IMR-90 (cell line): ENCODE data around the gene STARD7. TPM values are rescaled to one million over a fixed set of nuclear protein-coding genes. Genes with fewer than 3 reads are reported as not detected.

Experiments used
- ATAC-seq: fragments of 200-7000 bp; cut with Tn5 transposase; 2 replicates; pipeline ENCODE4 v1.9.1; 2020; ENCODE audit warnings: low read depth, mild to moderate bottlenecking, moderate library complexity
- BruUV-seq: library from RNA; stranded (reverse); fragments of 400-500 nt; replicated peaks from 2 replicates; lab custom pipeline; 2021; lab: Mats Ljungman, UMichigan
- CTCF ChIA-PET: fragments of 300-600 bp; formaldehyde crosslinking; extraction: SDS; loops from one replicate; lab custom pipeline; 2021; ENCODE audit warnings: antibody characterized with exemption; lab: Yijun Ruan, JAX
- POLR2A ChIA-PET: fragments of 300-600 bp; sonication (Branson Sonifier 250); formaldehyde crosslinking; loops from one replicate; lab custom pipeline; 2022; ENCODE audit warnings: antibody characterized with exemption; ENCODE audit not compliant: unreplicated experiment; lab: Charles Lee
- DNase-seq: peaks from one replicate; pipeline ENCODE4 v3.0.0; 2013
- H2AFZ ChIP-seq: replicated peaks from 2 replicates; pipeline ENCODE3; 2013; ENCODE audit warnings: low read length, mild to moderate bottlenecking; ENCODE audit not compliant: poor library complexity
- H2AK5ac ChIP-seq: 2 replicates; pipeline ENCODE4 v1.6.1; 2013; ENCODE audit warnings: low read depth, low read length, inconsistent platforms
- H2AK9ac ChIP-seq: replicated peaks from 2 replicates; pipeline ENCODE3; 2013; ENCODE audit warnings: mild to moderate bottlenecking, low read depth, low read length, moderate library complexity; ENCODE audit not compliant: poor library complexity
- H2BK120ac ChIP-seq: 2 replicates; pipeline ENCODE4 v1.6.1; 2013; ENCODE audit warnings: low read depth, low read length, inconsistent platforms
- H2BK15ac ChIP-seq: 3 replicates; pipeline ENCODE4 v1.6.1; 2013; ENCODE audit warnings: low read depth, low read length, inconsistent platforms
- H2BK20ac ChIP-seq: 2 replicates; pipeline ENCODE4 v1.6.1; 2013; ENCODE audit warnings: low read depth, mild to moderate bottlenecking, inconsistent platforms, low read length, moderate library complexity
- H2BK5ac ChIP-seq: 2 replicates; pipeline ENCODE4 v1.6.1; 2013; ENCODE audit warnings: mild to moderate bottlenecking, low read depth, low read length, inconsistent platforms; ENCODE audit not compliant: poor library complexity, severe bottlenecking
- H3K14ac ChIP-seq: replicated peaks from 2 replicates; pipeline ENCODE4 v1.6.1; 2013; ENCODE audit warnings: low read depth, low read length, inconsistent platforms
- H3K18ac ChIP-seq: 2 replicates; pipeline ENCODE4 v1.6.1; 2013; ENCODE audit warnings: low read depth, low read length, control low read depth
- H3K23ac ChIP-seq: 2 replicates; pipeline ENCODE4 v1.6.1; 2013; ENCODE audit warnings: low read depth, low read length, inconsistent platforms
- H3K27ac ChIP-seq: 2 replicates; pipeline ENCODE4 v1.5.1; 2013; ENCODE audit warnings: mild to moderate bottlenecking, control low read depth, low read length; ENCODE audit not compliant: insufficient read depth
- H3K27me3 ChIP-seq: 2 replicates; pipeline ENCODE4 v1.6.1; 2013; ENCODE audit warnings: low read length; ENCODE audit not compliant: control insufficient read depth, insufficient read depth
- H3K36me3 ChIP-seq: 2 replicates; pipeline ENCODE4 v1.6.1; 2013; ENCODE audit warnings: low read length, mixed read lengths; ENCODE audit not compliant: control insufficient read depth, insufficient read depth
- H3K4ac ChIP-seq: 2 replicates; pipeline ENCODE4 v1.6.1; 2013; ENCODE audit warnings: low read depth, low read length, inconsistent platforms
- H3K4me1 ChIP-seq: 2 replicates; pipeline ENCODE4 v1.6.1; 2013; ENCODE audit warnings: low read length, mixed read lengths; ENCODE audit not compliant: control insufficient read depth, insufficient read depth
- H3K4me2 ChIP-seq: 2 replicates; pipeline ENCODE4 v1.6.1; 2013; ENCODE audit warnings: low read depth, mild to moderate bottlenecking, control low read depth, low read length, moderate library complexity
- H3K4me3 ChIP-seq: 2 replicates; pipeline ENCODE4 v1.5.1; 2013; ENCODE audit warnings: low read depth, mild to moderate bottlenecking, control low read depth, low read length, moderate library complexity; ENCODE audit not compliant: insufficient read depth
- H3K56ac ChIP-seq: 2 replicates; pipeline ENCODE4 v1.6.1; 2013; ENCODE audit warnings: low read length, inconsistent platforms; ENCODE audit not compliant: insufficient read depth; ENCODE audit errors: extremely low read depth
- H3K79me1 ChIP-seq, 2 experiments: 2 replicates each; pipeline ENCODE4 v1.6.1; 2013; ENCODE audit warnings: low read length in 2 of 2, inconsistent platforms in 1 of 2, low read depth in 1 of 2
- H3K9ac ChIP-seq: 2 replicates; pipeline ENCODE4 v1.6.1; 2013; ENCODE audit warnings: low read depth, low read length, control low read depth
- H3K9me1 ChIP-seq: 2 replicates; pipeline ENCODE4 v1.6.1; 2013; ENCODE audit warnings: low read length, inconsistent platforms; ENCODE audit not compliant: insufficient read depth
- H3K9me3 ChIP-seq: 2 replicates; pipeline ENCODE4 v1.6.1; 2013; ENCODE audit warnings: low read length; ENCODE audit not compliant: control insufficient read depth, insufficient read depth
- H4K20me1 ChIP-seq: 2 replicates; pipeline ENCODE4 v1.6.1; 2013; ENCODE audit warnings: low read length, inconsistent platforms; ENCODE audit not compliant: insufficient read depth
- H4K5ac ChIP-seq: 2 replicates; pipeline ENCODE4 v1.6.1; 2013; ENCODE audit warnings: mild to moderate bottlenecking, low read depth, low read length, control low read depth
- H4K8ac ChIP-seq, 2 experiments: 2 replicates each; pipeline ENCODE4 v1.6.1; 2013; ENCODE audit warnings: low read depth in 2 of 2, low read length in 2 of 2, control low read depth in 1 of 2, inconsistent platforms in 1 of 2
- H4K91ac ChIP-seq: 2 replicates; pipeline ENCODE4 v1.6.1; 2013; ENCODE audit warnings: low read depth, low read length, inconsistent platforms; ENCODE audit not compliant: insufficient read depth
- BHLHE40 ChIP-seq: fragments of 150-350 bp; IDR thresholded peaks from 2 replicates; pipeline ENCODE4 v1.6.1; 2016; ENCODE audit warnings: mild to moderate bottlenecking, low read depth, low read length
- CEBPB ChIP-seq: IDR thresholded peaks from 2 replicates; pipeline ENCODE4 v1.6.1; 2012; ENCODE audit warnings: low read depth, low read length, improper control_type of control experiment
- FOS ChIP-seq: fragments of 150-350 bp; IDR thresholded peaks from 2 replicates; pipeline ENCODE4 v1.6.1; 2016; ENCODE audit warnings: low read depth, low read length
- MAFK ChIP-seq: IDR thresholded peaks from 2 replicates; pipeline ENCODE4 v1.6.1; 2012; ENCODE audit warnings: low read depth, low read length, improper control_type of control experiment
- POLR2A ChIP-seq: IDR thresholded peaks from 2 replicates; pipeline ENCODE4 v1.6.1; 2012; ENCODE audit warnings: mild to moderate bottlenecking, low read depth, low read length
- RAD21 ChIP-seq: IDR thresholded peaks from 2 replicates; pipeline ENCODE4 v1.6.1; 2012; ENCODE audit warnings: low read length, improper control_type of control experiment
- RFX5 ChIP-seq: IDR thresholded peaks from 2 replicates; pipeline ENCODE4 v1.8.0; 2012; ENCODE audit warnings: low read depth, mild to moderate bottlenecking, low read length, moderate library complexity
- SMC3 ChIP-seq: fragments of 150-350 bp; IDR thresholded peaks from 2 replicates; pipeline ENCODE4 v1.6.1; 2016; ENCODE audit warnings: low read depth, mild to moderate bottlenecking, antibody characterized with exemption, low read length, moderate library complexity
- WGBS, 2 experiments: methylation state at CpG; one replicate each; pipeline versions ENCODE4 v1.1.5 to v1.1.7; 2013; ENCODE audit warnings: missing lambda C conversion rate in 2 of 2; ENCODE audit not compliant: insufficient read length in 1 of 2; ENCODE audit errors: extremely low coverage in 2 of 2; 5-methylcytosine and 5-hydroxymethylcytosine counted together
- dilution Hi-C: fragments of 300-500 bp; cut with HindIII; formaldehyde crosslinking; loops from one replicate; pipeline ENCODE4 v1.14.3; 2018; ENCODE audit warnings: low sequenced_read_pairs; ENCODE audit not compliant: unreplicated experiment
- in situ Hi-C: fragments of 300-500 bp; cut with MboI; formaldehyde crosslinking; loops from 3 replicates; pipeline ENCODE4 v1.14.3; 2019; ENCODE audit warnings: low sequenced_read_pairs, inconsistent platforms, mixed read lengths
- intact Hi-C: fragments of 100-400 bp; cut with micrococcal nuclease; formaldehyde crosslinking; loops from 2 replicates; pipeline ENCODE4 v1.10.0; 2022
- polyA plus RNA-seq, 3 experiments: library from polyadenylated mRNA; depleted of rRNA; stranded (reverse); fragments of >200 nt; gene quantifications; 2 replicates each; pipeline ENCODE4 v1.2.3, GENCODE V29; 2012; ENCODE audit warnings: low replicate concordance in 1 of 3
- total RNA-seq: library from RNA; depleted of rRNA; stranded (reverse); fragments of >200 nt; gene quantifications from 2 replicates; pipeline ENCODE4 v1.2.3, GENCODE V29; 2012
- TF ChIP-seq, protein P1 (sequence below): fragments of 150-350 bp; IDR thresholded peaks from 2 replicates; pipeline ENCODE4 v1.6.1; 2016; ENCODE audit warnings: low read depth, mild to moderate bottlenecking, low read length, moderate library complexity, borderline replicate concordance
- TF ChIP-seq, protein P2 (sequence below): conservative IDR thresholded peaks from 2 replicates; pipeline ENCODE4 v1.5.1; 2012; ENCODE audit warnings: mild to moderate bottlenecking, low read depth, low read length, improper control_type of control experiment
- TF ChIP-seq, protein P3 (sequence below): fragments of 150-350 bp; IDR thresholded peaks from 2 replicates; pipeline ENCODE4 v1.6.1; 2017; ENCODE audit warnings: mild to moderate bottlenecking, antibody characterized with exemption, low read length, low read depth

The STARD7 gene
- total and polyA plus RNA-seq, 2 of the 4 experiments (the other 2 are of a cell fraction) = 61.7 to 138 TPM

DNA sequence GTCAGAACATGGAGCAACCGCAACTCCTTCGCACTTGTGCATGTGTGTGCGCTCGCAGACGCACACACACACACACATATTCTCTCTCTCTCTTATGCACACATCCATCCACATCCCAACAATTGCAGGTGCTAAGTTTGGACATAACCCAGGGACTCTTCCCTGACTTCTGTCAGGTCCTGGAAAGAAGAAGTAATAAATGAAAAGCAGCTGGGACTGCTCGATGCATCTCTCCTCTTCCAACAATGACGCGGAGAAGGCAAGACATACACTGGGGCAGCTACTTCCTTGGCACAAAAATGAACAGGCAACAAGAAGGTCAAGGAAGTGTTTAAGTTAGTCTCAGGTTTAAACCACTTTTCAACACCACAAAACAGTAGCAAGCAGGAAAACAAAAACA lies 23.6 kb downstream of the STARD7 start:
- no peak overlapping the region for H2AFZ ChIP-seq
- H3K9me1 ChIP-seq = peaks cover 3% of the 10 kb centered on the region; the same call in 1 of the 2 replicates
- ChIA-PET POLR2A (no interaction called here), CTCF (interaction anchor here (1.6 kb wide), 1 partner anchor 11 kb away, joined by 5 read pairs; no protein-coding TSS in a partner anchor)
- no peak overlapping the region for H2AK5ac ChIP-seq
- intact Hi-C loops (no loop called here), in situ Hi-C loops (no loop called here), dilution Hi-C loops (no loop called here)
- no peaks in the 10 kb centered on the region for H3K9me3 ChIP-seq
- ATAC-seq (no peak), DNase-seq (no peak)
- H3K18ac ChIP-seq = no peak overlapping the region
- H2AK9ac ChIP-seq = no peak overlapping the region
- 100% methylated on average over 5 of the region's 8 CpGs; no CpG with 5 or more reads in 1 of the 2 experiments for WGBS, 2 experiments
- H3K27me3 ChIP-seq = no peaks in the 10 kb centered on the region
- no peak overlapping the region for H4K8ac ChIP-seq
- H3K56ac ChIP-seq = no peak overlapping the region
- H2BK20ac ChIP-seq = no peak overlapping the region
- no peak overlapping the region for H2BK120ac ChIP-seq
- H3K4me1 ChIP-seq = peaks cover 4% of the 10 kb centered on the region; the same call in 1 of the 2 replicates
- H3K14ac ChIP-seq = no peak overlapping the region
- H4K5ac ChIP-seq = no peak overlapping the region
- no peak overlapping the region for H2BK15ac ChIP-seq
- H4K20me1 ChIP-seq = peaks cover 5% of the 10 kb centered on the region; the same call in 1 of the 2 replicates
- H3K79me1 ChIP-seq = peaks cover 16 to 18% of the 10 kb centered on the region in 2 experiments; a peak in 3 of 4 replicates
- no peak overlapping the region for H3K4me3 ChIP-seq
- no peak overlapping the region for H3K9ac ChIP-seq
- no peak overlapping the region for H3K4ac ChIP-seq
- BruUV-seq = no TSS peak
- no peak overlapping the region for H3K23ac ChIP-seq
- no peak overlapping the region for H3K27ac ChIP-seq
- TF ChIP-seq CEBPB = no peak
- TF ChIP-seq, protein P1, sequence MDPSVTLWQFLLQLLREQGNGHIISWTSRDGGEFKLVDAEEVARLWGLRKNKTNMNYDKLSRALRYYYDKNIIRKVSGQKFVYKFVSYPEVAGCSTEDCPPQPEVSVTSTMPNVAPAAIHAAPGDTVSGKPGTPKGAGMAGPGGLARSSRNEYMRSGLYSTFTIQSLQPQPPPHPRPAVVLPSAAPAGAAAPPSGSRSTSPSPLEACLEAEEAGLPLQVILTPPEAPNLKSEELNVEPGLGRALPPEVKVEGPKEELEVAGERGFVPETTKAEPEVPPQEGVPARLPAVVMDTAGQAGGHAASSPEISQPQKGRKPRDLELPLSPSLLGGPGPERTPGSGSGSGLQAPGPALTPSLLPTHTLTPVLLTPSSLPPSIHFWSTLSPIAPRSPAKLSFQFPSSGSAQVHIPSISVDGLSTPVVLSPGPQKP = no peak
- TF ChIP-seq MAFK = no peak
- no peak for TF ChIP-seq RAD21
- no peak for TF ChIP-seq BHLHE40
- no peak for TF ChIP-seq SMC3
- no peak for TF ChIP-seq POLR2A
- TF ChIP-seq, protein P2, sequence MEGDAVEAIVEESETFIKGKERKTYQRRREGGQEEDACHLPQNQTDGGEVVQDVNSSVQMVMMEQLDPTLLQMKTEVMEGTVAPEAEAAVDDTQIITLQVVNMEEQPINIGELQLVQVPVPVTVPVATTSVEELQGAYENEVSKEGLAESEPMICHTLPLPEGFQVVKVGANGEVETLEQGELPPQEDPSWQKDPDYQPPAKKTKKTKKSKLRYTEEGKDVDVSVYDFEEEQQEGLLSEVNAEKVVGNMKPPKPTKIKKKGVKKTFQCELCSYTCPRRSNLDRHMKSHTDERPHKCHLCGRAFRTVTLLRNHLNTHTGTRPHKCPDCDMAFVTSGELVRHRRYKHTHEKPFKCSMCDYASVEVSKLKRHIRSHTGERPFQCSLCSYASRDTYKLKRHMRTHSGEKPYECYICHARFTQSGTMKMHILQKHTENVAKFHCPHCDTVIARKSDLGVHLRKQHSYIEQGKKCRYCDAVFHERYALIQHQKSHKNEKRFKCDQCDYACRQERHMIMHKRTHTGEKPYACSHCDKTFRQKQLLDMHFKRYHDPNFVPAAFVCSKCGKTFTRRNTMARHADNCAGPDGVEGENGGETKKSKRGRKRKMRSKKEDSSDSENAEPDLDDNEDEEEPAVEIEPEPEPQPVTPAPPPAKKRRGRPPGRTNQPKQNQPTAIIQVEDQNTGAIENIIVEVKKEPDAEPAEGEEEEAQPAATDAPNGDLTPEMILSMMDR = no peak
- no peak for TF ChIP-seq FOS
- TF ChIP-seq RFX5 = no peak
- TF ChIP-seq, protein P3, sequence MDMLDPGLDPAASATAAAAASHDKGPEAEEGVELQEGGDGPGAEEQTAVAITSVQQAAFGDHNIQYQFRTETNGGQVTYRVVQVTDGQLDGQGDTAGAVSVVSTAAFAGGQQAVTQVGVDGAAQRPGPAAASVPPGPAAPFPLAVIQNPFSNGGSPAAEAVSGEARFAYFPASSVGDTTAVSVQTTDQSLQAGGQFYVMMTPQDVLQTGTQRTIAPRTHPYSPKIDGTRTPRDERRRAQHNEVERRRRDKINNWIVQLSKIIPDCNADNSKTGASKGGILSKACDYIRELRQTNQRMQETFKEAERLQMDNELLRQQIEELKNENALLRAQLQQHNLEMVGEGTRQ = no peak
- no peak overlapping the region for H4K91ac ChIP-seq
- no peak overlapping the region for H3K4me2 ChIP-seq
- H3K36me3 ChIP-seq = peaks cover 32% of the 10 kb centered on the region
- H2BK5ac ChIP-seq = no peak overlapping the region
